ENCODE results near the gene CNNM3.
A peak's percentile ranks its signal among the peaks of the same experiment; 100 is the strongest.

CNNM3 gene

DNA sequence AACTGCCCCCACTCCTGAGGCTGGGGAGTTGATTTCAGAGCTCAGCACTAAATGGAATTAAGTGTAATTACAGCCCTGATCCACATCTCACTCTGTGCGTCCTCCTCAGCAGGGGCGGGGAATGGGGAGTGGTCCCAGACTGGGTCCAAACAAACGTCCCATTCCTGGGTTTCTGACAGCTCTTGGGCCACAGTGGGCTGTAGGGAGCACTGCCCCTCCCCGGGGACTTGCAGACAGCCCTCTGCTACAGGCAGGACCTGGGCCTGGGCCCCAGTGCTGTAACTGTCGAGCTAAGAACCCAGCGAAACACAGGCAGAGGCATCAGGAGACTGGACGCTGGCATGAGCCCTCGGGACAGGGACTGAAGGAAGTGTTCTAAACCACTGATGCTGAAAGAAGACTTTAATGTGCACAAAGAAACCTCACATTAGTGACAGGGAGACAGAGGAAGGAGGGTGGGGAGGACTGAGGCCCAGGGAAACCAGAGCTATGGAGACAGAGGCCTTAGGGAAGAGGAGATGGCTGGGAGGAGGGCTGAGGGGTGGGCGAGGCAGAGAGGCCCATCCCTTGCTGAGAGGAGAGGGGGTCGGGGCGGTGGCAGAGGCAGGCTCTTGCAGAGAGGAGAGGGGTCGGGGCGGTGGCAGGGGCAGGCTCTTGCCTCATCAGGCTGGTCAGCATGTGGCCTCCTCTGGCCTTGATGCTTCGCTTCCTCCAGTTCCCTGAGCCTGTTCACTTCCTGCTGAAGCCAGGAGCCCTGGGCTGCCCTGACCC is 59.6 kb downstream of the CNNM3 start:
- Histone ChIP-seq H3K9ac (ENCODE audit: low read depth, low read length) (no peak overlapping the region), H3K36me3 (ENCODE audit: control insufficient read depth, insufficient read depth, low read length) (no peaks in the 10 kb centered on the region), H3K27ac (ENCODE audit: low read depth, low read length) (peak overlapping the region; percentile 36), H3K4me3 (ENCODE audit: low read depth, low read length) (no peak overlapping the region), H3K4me1 (ENCODE audit: control insufficient read depth, insufficient read depth, low read length) (peaks cover 35% of the 10 kb centered on the region), H3K9me3 (ENCODE audit: control insufficient read depth, insufficient read depth, low read length) (no peaks in the 10 kb centered on the region), H3K27me3 (ENCODE audit: control insufficient read depth, insufficient read depth, low read length) (peaks cover 7% of the 10 kb centered on the region)

GRCh38 chr2:96876269-96877041 is 60.4 kb downstream of the CNNM3 start:
- peak overlapping the region; percentile 36 for H3K27ac ChIP-seq (ENCODE audit: low read depth, low read length)
- H3K27me3 ChIP-seq (ENCODE audit: control insufficient read depth, insufficient read depth, low read length): no peaks in the 10 kb centered on the region
- H3K9ac ChIP-seq (ENCODE audit: low read depth, low read length): no peak overlapping the region

GRCh38 chr2:96877042-96877451 is 61.0 kb downstream of the CNNM3 start:
- H3K27me3 ChIP-seq (ENCODE audit: control insufficient read depth, insufficient read depth, low read length): no peaks in the 10 kb centered on the region
- no peak overlapping the region for H3K27ac ChIP-seq (ENCODE audit: low read depth, low read length)
- no peaks in the 10 kb centered on the region for H3K36me3 ChIP-seq (ENCODE audit: control insufficient read depth, insufficient read depth, low read length)
- no peaks in the 10 kb centered on the region for H3K9me3 ChIP-seq (ENCODE audit: control insufficient read depth, insufficient read depth, low read length)
- H3K4me3 ChIP-seq (ENCODE audit: low read depth, low read length): no peak overlapping the region
- no peak overlapping the region for H3K9ac ChIP-seq (ENCODE audit: low read depth, low read length)
- H3K4me1 ChIP-seq (ENCODE audit: control insufficient read depth, insufficient read depth, low read length): peaks cover 42% of the 10 kb centered on the region

More at GRCh38 chr2:96876269-96877041, 60.4 kb downstream of the CNNM3 start:
- Histone ChIP-seq H3K9me3 (ENCODE audit: control insufficient read depth, insufficient read depth, low read length) (no peaks in the 10 kb centered on the region), H3K36me3 (ENCODE audit: control insufficient read depth, insufficient read depth, low read length) (no peaks in the 10 kb centered on the region), H3K4me3 (ENCODE audit: low read depth, low read length) (no peak overlapping the region), H3K4me1 (ENCODE audit: control insufficient read depth, insufficient read depth, low read length) (peaks cover 36% of the 10 kb centered on the region)

DNA sequence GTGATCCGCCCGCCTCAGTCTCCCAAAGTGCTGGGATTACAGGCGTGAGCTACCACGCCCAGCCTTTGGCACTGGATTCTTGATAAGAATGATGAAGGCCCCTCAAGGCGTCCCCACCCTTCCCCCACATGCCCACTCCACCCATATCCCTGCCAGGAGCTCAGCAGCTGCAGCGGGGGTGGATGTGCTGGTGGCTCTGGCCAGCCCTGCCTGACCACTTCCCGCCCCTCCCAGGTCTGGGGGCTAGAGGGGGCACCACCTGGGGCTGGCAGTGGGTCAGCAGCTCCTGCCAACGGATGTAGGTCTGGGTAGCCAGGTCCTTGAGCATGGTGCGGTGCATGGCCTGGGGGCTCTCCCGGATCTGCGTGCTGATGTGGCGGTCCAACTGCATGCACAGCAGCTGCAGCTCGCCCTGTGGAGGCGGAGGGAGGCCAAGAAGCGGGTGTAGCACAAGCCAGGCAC is 61.6 kb downstream of the CNNM3 start:
- Histone ChIP-seq H3K36me3 (ENCODE audit: control insufficient read depth, insufficient read depth, low read length) (no peaks in the 10 kb centered on the region), H3K4me3 (ENCODE audit: low read depth, low read length) (no peak overlapping the region), H3K9ac (ENCODE audit: low read depth, low read length) (no peak overlapping the region), H3K27ac (ENCODE audit: low read depth, low read length) (no peak overlapping the region), H3K27me3 (ENCODE audit: control insufficient read depth, insufficient read depth, low read length) (peaks cover 2% of the 10 kb centered on the region; the same call in 1 of the 2 replicates), H3K9me3 (ENCODE audit: control insufficient read depth, insufficient read depth, low read length) (no peaks in the 10 kb centered on the region), H3K4me1 (ENCODE audit: control insufficient read depth, insufficient read depth, low read length) (peaks cover 47% of the 10 kb centered on the region)

DNA sequence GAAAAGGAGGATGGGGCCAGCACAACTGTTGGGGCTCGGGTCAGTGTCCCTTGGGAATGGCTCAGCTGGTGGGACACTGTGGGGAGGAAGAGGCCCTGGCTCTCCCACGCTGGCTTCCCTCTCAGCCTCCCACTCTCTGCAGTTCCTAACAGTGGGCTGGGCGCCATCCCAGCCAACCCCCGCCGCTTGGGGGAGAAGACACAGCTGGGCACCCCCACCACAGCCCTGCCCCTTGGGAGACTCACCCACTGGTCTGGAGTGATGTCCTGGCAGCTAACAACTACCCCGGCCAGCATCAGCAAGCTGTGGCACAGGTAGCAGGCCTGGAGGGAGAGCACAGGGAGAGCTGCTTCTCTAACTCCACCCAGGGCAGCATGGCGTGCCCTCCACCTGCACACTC is 62.1 kb downstream of the CNNM3 start:
- Histone ChIP-seq H3K27me3 (ENCODE audit: control insufficient read depth, insufficient read depth, low read length) (peaks cover 2% of the 10 kb centered on the region; the same call in 1 of the 2 replicates), H3K4me1 (ENCODE audit: control insufficient read depth, insufficient read depth, low read length) (peaks cover 46% of the 10 kb centered on the region), H3K9ac (ENCODE audit: low read depth, low read length) (no peak overlapping the region)

DNA sequence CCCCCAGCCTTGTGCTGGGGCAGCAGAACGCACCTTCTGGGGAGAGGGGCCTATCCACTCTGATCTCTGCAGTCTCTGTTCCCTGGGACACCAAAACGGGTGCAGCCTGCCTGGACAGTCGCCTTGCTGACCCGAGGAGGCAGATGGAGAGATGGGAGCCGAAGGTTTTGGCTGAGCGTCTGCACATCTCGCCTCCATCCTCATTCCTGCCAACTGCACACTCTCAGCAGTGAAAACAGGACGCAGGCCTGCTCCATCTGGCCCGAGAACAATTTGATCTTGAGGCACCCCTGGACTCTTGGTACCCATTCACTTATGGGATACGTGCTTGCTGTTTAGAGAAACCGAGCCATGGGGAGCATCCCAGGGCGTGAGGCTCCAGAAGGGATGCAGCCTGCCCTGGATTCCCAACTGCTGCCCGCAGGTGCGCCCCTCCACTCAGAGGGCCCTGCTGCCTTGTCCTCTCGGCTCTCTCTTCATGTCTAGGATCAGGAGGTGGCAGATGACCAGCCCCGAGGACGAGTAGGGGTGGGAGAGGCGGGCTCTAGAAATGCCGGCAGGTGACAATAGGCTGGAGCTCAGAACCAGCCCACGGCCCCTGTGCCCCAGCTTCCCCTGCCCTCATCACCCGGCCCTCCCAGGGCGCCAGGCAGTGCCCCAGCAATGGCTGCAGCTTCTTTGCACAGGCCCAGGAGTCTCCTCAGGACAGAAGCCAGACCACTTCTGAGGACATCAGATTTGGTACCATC is 62.9 kb downstream of the CNNM3 start:
- Histone ChIP-seq H3K27me3 (ENCODE audit: control insufficient read depth, insufficient read depth, low read length) (peaks cover 2% of the 10 kb centered on the region; the same call in 1 of the 2 replicates), H3K4me3 (ENCODE audit: low read depth, low read length) (no peak overlapping the region), H3K9ac (ENCODE audit: low read depth, low read length) (no peak overlapping the region), H3K4me1 (ENCODE audit: control insufficient read depth, insufficient read depth, low read length) (peaks cover 42% of the 10 kb centered on the region), H3K9me3 (ENCODE audit: control insufficient read depth, insufficient read depth, low read length) (no peaks in the 10 kb centered on the region), H3K36me3 (ENCODE audit: control insufficient read depth, insufficient read depth, low read length) (no peaks in the 10 kb centered on the region), H3K27ac (ENCODE audit: low read depth, low read length) (no peak overlapping the region)

More for the DNA sequence above, 62.1 kb downstream of the CNNM3 start:
- H3K27ac ChIP-seq (ENCODE audit: low read depth, low read length): no peak overlapping the region
- H3K9me3 ChIP-seq (ENCODE audit: control insufficient read depth, insufficient read depth, low read length): no peaks in the 10 kb centered on the region
- no peak overlapping the region for H3K4me3 ChIP-seq (ENCODE audit: low read depth, low read length)
- no peaks in the 10 kb centered on the region for H3K36me3 ChIP-seq (ENCODE audit: control insufficient read depth, insufficient read depth, low read length)

GRCh38 chr2:96879545-96880040 is 63.5 kb downstream of the CNNM3 start:
- peaks cover 2% of the 10 kb centered on the region; the same call in 1 of the 2 replicates for H3K27me3 ChIP-seq (ENCODE audit: control insufficient read depth, insufficient read depth, low read length)
- peaks cover 36% of the 10 kb centered on the region for H3K4me1 ChIP-seq (ENCODE audit: control insufficient read depth, insufficient read depth, low read length)

DNA sequence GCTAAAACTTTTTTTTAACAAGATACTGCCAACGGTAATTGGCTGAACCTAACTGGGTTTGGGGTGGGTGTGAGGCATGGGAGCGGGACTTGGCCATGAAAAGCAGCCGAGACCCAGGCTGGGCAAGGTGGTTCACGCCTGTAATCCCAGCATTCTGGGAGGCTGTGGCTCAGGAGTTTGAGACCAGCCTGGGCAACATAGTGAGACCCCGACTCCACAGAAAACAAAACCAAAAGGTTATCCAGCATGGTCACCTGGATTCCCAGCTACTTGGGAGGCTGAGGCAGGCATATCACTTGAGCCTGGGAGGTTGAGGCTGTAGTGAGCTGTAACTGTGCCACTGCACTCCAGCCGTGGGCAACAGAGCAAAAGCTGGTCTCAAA is 64.8 kb downstream of the CNNM3 start:
- peaks cover 26% of the 10 kb centered on the region for H3K4me1 ChIP-seq (ENCODE audit: control insufficient read depth, insufficient read depth, low read length)
- H3K27me3 ChIP-seq (ENCODE audit: control insufficient read depth, insufficient read depth, low read length): peaks cover 2% of the 10 kb centered on the region; the same call in 1 of the 2 replicates
- H3K4me3 ChIP-seq (ENCODE audit: low read depth, low read length): no peak overlapping the region; the same call in 1 of the 2 replicates
- H3K9ac ChIP-seq (ENCODE audit: low read depth, low read length): no peak overlapping the region
- H3K27ac ChIP-seq (ENCODE audit: low read depth, low read length): peak overlapping the region; percentile 78
- H3K9me3 ChIP-seq (ENCODE audit: control insufficient read depth, insufficient read depth, low read length): no peaks in the 10 kb centered on the region
- H3K36me3 ChIP-seq (ENCODE audit: control insufficient read depth, insufficient read depth, low read length): no peaks in the 10 kb centered on the region

More at GRCh38 chr2:96879545-96880040, 63.5 kb downstream of the CNNM3 start:
- H3K36me3 ChIP-seq (ENCODE audit: control insufficient read depth, insufficient read depth, low read length): no peaks in the 10 kb centered on the region
- H3K4me3 ChIP-seq (ENCODE audit: low read depth, low read length): no peak overlapping the region
- H3K9me3 ChIP-seq (ENCODE audit: control insufficient read depth, insufficient read depth, low read length): no peaks in the 10 kb centered on the region
- no peak overlapping the region for H3K27ac ChIP-seq (ENCODE audit: low read depth, low read length)
- no peak overlapping the region for H3K9ac ChIP-seq (ENCODE audit: low read depth, low read length)

DNA sequence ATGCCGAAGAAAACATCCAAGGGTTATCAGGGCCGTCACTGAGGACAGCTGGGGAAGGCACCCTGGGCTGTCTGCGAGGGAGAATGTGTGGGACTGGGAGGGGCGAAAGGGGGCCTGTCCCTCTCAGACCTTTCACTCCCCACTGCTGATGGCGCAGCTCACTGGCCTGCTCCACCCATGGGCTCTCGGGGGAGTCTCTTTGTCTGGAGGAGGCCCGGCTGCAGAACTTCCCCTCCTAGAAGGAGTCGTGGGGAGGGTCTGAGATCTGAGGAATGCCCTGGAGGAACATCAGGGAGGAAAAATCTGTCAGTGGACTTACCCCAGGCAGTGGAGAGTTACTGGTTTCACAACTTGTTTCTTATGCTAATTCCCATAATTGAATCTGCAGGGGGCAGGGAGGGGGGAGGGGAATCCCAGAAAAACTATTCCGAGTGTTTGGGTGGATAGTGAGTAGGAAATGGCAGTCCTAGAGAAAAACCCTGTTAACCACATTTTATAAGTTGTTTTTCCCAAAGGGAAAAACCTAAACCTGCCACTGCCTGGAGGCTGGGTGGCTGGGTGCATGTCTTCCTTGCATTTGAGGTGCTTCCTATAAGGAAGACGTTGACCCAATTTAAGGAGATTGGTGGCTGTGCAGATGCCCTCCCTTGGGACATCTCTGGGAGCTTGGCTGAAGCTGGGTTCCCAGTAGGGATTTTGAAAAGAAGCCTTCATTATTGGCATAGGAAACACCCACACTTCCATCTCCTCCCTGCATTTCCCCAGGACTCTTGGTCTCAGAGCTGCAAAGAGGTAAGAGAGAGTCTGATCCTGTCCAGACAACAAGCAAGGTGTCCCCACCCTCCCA is 65.5 kb downstream of the CNNM3 start:
- Histone ChIP-seq H3K36me3 (ENCODE audit: control insufficient read depth, insufficient read depth, low read length) (no peaks in the 10 kb centered on the region), H3K9me3 (ENCODE audit: control insufficient read depth, insufficient read depth, low read length) (no peaks in the 10 kb centered on the region), H3K9ac (ENCODE audit: low read depth, low read length) (no peak overlapping the region), H3K27ac (ENCODE audit: low read depth, low read length) (peak overlapping the region; percentile 78), H3K4me3 (ENCODE audit: low read depth, low read length) (peak overlapping the region; percentile 25; the same call in 1 of the 2 replicates), H3K27me3 (ENCODE audit: control insufficient read depth, insufficient read depth, low read length) (peaks cover 2% of the 10 kb centered on the region; the same call in 1 of the 2 replicates), H3K4me1 (ENCODE audit: control insufficient read depth, insufficient read depth, low read length) (peaks cover 20% of the 10 kb centered on the region)

DNA sequence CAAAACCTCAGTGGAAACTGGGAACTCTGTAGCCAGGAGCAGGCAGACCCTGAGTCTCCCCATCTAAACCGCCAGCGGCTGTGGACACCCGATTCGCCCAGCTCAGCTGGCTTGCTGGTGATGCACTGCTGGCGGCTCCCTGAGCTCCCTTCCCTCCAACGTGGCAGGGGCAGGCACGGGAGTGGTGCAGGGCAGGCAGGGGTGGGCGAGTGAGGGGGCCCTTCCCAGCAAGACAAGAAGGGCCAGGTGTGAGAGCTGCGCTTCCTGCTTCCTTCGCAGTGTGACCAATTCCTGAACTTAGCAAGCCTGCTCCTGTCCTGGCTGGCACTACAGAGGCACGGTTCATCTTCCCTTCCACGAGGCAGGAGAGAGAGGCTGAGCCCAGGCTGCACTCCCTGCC is 66.2 kb downstream of the CNNM3 start:
- no peaks in the 10 kb centered on the region for H3K36me3 ChIP-seq (ENCODE audit: control insufficient read depth, insufficient read depth, low read length)
- H3K4me1 ChIP-seq (ENCODE audit: control insufficient read depth, insufficient read depth, low read length): peaks cover 19% of the 10 kb centered on the region
- H3K9ac ChIP-seq (ENCODE audit: low read depth, low read length): no peak overlapping the region
- H3K27ac ChIP-seq (ENCODE audit: low read depth, low read length): peak overlapping the region; percentile 78
- H3K27me3 ChIP-seq (ENCODE audit: control insufficient read depth, insufficient read depth, low read length): peaks cover 2% of the 10 kb centered on the region; the same call in 1 of the 2 replicates
- H3K9me3 ChIP-seq (ENCODE audit: control insufficient read depth, insufficient read depth, low read length): no peaks in the 10 kb centered on the region
- no peak overlapping the region for H3K4me3 ChIP-seq (ENCODE audit: low read depth, low read length)
